Glutamatergic neuron (in vitro differentiated cells): Measurements from ENCODE around the gene PRR23B. TPM values are rescaled to one million over a fixed set of nuclear protein-coding genes. Genes with fewer than 3 reads are reported as not detected.
A peak's percentile ranks its signal among the peaks of the same experiment; 100 is the strongest.

Source experiments
- DNase-seq: peaks from one replicate; pipeline ENCODE4 v3.0.0; 2022
- H3K27ac Mint-ChIP-seq: one replicate; pipeline ENCODE4 v1.8.0; 2020; ENCODE audit warnings: mild to moderate bottlenecking, mixed read lengths, inconsistent platforms; ENCODE audit not compliant: unreplicated experiment
- H3K27me3 Mint-ChIP-seq: one replicate; pipeline ENCODE4 v1.8.0; 2020; ENCODE audit warnings: mild to moderate bottlenecking, moderate library complexity, mixed read lengths, inconsistent platforms; ENCODE audit not compliant: unreplicated experiment
- H3K36me3 Mint-ChIP-seq: one replicate; pipeline ENCODE4 v1.8.0; 2020; ENCODE audit warnings: mild to moderate bottlenecking, mixed read lengths, inconsistent platforms; ENCODE audit not compliant: unreplicated experiment
- H3K4me1 Mint-ChIP-seq: one replicate; pipeline ENCODE4 v1.8.0; 2020; ENCODE audit warnings: mild to moderate bottlenecking, low read depth, mixed read lengths, inconsistent platforms; ENCODE audit not compliant: unreplicated experiment
- H3K4me3 Mint-ChIP-seq: one replicate; pipeline ENCODE4 v1.8.0; 2020; ENCODE audit warnings: mild to moderate bottlenecking, mixed read lengths, inconsistent platforms; ENCODE audit not compliant: unreplicated experiment
- H3K9me3 Mint-ChIP-seq: one replicate; pipeline ENCODE4 v1.8.0; 2020; ENCODE audit warnings: mild to moderate bottlenecking, moderate library complexity, mixed read lengths, inconsistent platforms; ENCODE audit not compliant: unreplicated experiment
- CTCF ChIP-seq: fragments of 200-600 bp; sonication (generic); IDR thresholded peaks from one replicate; pipeline ENCODE4 v1.5.0; 2021; ENCODE audit not compliant: partially characterized antibody, unreplicated experiment
- long read RNA-seq: library from polyadenylated mRNA; unstranded; transcript quantifications from one replicate; pipeline ENCODE4 v2.0.0, GENCODE V29; 2020; ENCODE audit not compliant: unreplicated experiment
- total RNA-seq: library from RNA; stranded (reverse); fragmentation: NEBNext Ultra II Directional; extraction: Animal tissue kit (Norgen Biotek cat#: 25700); gene quantifications from one replicate; pipeline ENCODE4 v1.2.1, GENCODE V29; 2021; ENCODE audit not compliant: unreplicated experiment

Gene PRR23B
- total RNA-seq: not detected
- long read RNA-seq: 0 reads

- Mint-ChIP-seq H3K36me3 (peaks cover 6% of the 10 kb centered on the region), H3K27ac (no peak within 1 kb of the TSS), H3K9me3 (no peaks in the 10 kb centered on the region), H3K4me1 (no peaks in the 10 kb centered on the region), H3K4me3 (no peak within 1 kb of the TSS), H3K27me3 (no peaks in the 10 kb centered on the region)
- no peak for DNase-seq
- peak; percentile 44 for TF ChIP-seq CTCF
Observed at GRCh38 chr3:139020868-139021234, at the start of gene PRR23B. PRR23B (minus strand) TSS chr3:139020926; CDS start chr3:139020661, 265 bp downstream.

- H3K36me3 Mint-ChIP-seq: no peaks in the 10 kb centered on the region
- no peaks in the 10 kb centered on the region for H3K9me3 Mint-ChIP-seq
- no peak for TF ChIP-seq CTCF
- H3K4me3 Mint-ChIP-seq: no peak overlapping the region
- no peak for DNase-seq
- H3K4me1 Mint-ChIP-seq: no peaks in the 10 kb centered on the region
- no peaks in the 10 kb centered on the region for H3K27me3 Mint-ChIP-seq
- no peak overlapping the region for H3K27ac Mint-ChIP-seq
Observed at GRCh38 chr3:139062918-139063317, 42.2 kb upstream of the PRR23B start.

GRCh38 chr3:139052802-139053600 lies 32.3 kb upstream of the PRR23B start:
- Mint-ChIP-seq H3K36me3 (peaks cover 7% of the 10 kb centered on the region), H3K27ac (no peak overlapping the region), H3K9me3 (peaks cover 11% of the 10 kb centered on the region), H3K4me3 (no peak overlapping the region), H3K4me1 (no peaks in the 10 kb centered on the region), H3K27me3 (peaks cover 6% of the 10 kb centered on the region)
- no peak for DNase-seq
- TF ChIP-seq CTCF: no peak

- DNase-seq: no peak
- no peak within 1 kb of the TSS for H3K27ac Mint-ChIP-seq
- H3K36me3 Mint-ChIP-seq: peaks cover 6% of the 10 kb centered on the region
- no peaks in the 10 kb centered on the region for H3K9me3 Mint-ChIP-seq
- H3K4me1 Mint-ChIP-seq: no peaks in the 10 kb centered on the region
- peaks cover 4% of the 10 kb centered on the region for H3K27me3 Mint-ChIP-seq
- no peak within 1 kb of the TSS for H3K4me3 Mint-ChIP-seq
- no peak for TF ChIP-seq CTCF
Observed at GRCh38 chr3:139044366-139045210, 23.9 kb upstream of the PRR23B start, which contains the start of gene PRR23C. PRR23C (minus strand) TSS chr3:139044892; CDS start chr3:139044620, 272 bp downstream.
